Measurements from ENCODE around the gene PPARD.
"Not testable (repeated sequence)": the region's sequence is repeated elsewhere in the genome, so short reads cannot be mapped to it uniquely, and the experiment has no call there.

PPARD gene

GRCh38 chr6:35429463-35429862 lies 87.1 kb downstream of the PPARD start:
- H2BK12ac ChIP-seq (ENCODE audit: low read length in 2 of 2): no peak overlapping the region
- no peak overlapping the region for H3K4ac ChIP-seq (ENCODE audit: low read depth in 1 of 2, low read length in 2 of 2)
- H3K9ac ChIP-seq (ENCODE audit: low read length): no peak overlapping the region
- H2BK5ac ChIP-seq (ENCODE audit: low read depth, low read length, poor library complexity, severe bottlenecking): no peak overlapping the region
- H3K4me3 ChIP-seq (ENCODE audit: insufficient read depth in 1 of 2, low read depth in 1 of 2, low read length in 2 of 2): peak overlapping the region in 1 of 2 experiments; percentile 24
- DNase-seq: no peak
- H4K8ac ChIP-seq (ENCODE audit: low read length): no peak overlapping the region
- no peak overlapping the region for H4K91ac ChIP-seq (ENCODE audit: low read length)
- H3K18ac ChIP-seq (ENCODE audit: low read depth in 1 of 2, low read length in 2 of 2): no peak overlapping the region
- H3K27me3 ChIP-seq (ENCODE audit: control insufficient read depth in 1 of 2, insufficient read depth in 1 of 2, low read length in 2 of 2): no peaks in the 10 kb centered on the region
- H3K27ac ChIP-seq (ENCODE audit: low read length, poor library complexity, severe bottlenecking): no peak overlapping the region
- no peak overlapping the region for H2AK5ac ChIP-seq (ENCODE audit: low read length, severe bottlenecking)
- no peak overlapping the region for H3K14ac ChIP-seq (ENCODE audit: low read length in 2 of 2)
- no peak overlapping the region for H3K23ac ChIP-seq (ENCODE audit: low read length in 2 of 2)
- H3K4me1 ChIP-seq (ENCODE audit: control insufficient read depth, insufficient read depth, low read depth, low read length): peaks cover 35% of the 10 kb centered on the region
- no peak overlapping the region for H2BK120ac ChIP-seq (ENCODE audit: low read depth, low read length)
- H2BK15ac ChIP-seq (ENCODE audit: low read depth, poor library complexity, severe bottlenecking): no peak overlapping the region
- H3K9me3 ChIP-seq (ENCODE audit: control insufficient read depth, low read length): peaks cover 15% of the 10 kb centered on the region
- H3K36me3 ChIP-seq (ENCODE audit: control insufficient read depth in 1 of 2, insufficient read depth in 2 of 2, low read depth in 1 of 2, low read length in 2 of 2): peaks cover 20 to 32% of the 10 kb centered on the region in 2 experiments
- no peak overlapping the region for H3K4me2 ChIP-seq (ENCODE audit: low read length, poor library complexity, severe bottlenecking)
- no peak overlapping the region for H2AFZ ChIP-seq (ENCODE audit: low read depth, low read length)
- 96% methylated on average over 2 of the region's 2 CpGs for WGBS
- H3K79me1 ChIP-seq (replicated peaks; ENCODE audit: low read length, poor library complexity, severe bottlenecking): no peaks in the 10 kb centered on the region

GRCh38 chr6:35432291-35432690 lies 89.9 kb downstream of the PPARD start:
- Histone ChIP-seq H2AK5ac (ENCODE audit: low read length, severe bottlenecking) (no peak overlapping the region), H3K27ac (ENCODE audit: low read length, poor library complexity, severe bottlenecking) (no peak overlapping the region), H2BK12ac (ENCODE audit: low read length in 2 of 2) (no peak overlapping the region), H2AFZ (ENCODE audit: low read depth, low read length) (no peak overlapping the region), H4K91ac (ENCODE audit: low read length) (no peak overlapping the region), H2BK15ac (ENCODE audit: low read depth, poor library complexity, severe bottlenecking) (no peak overlapping the region), H3K14ac (ENCODE audit: low read length in 2 of 2) (no peak overlapping the region), H3K79me1 (replicated peaks; ENCODE audit: low read length, poor library complexity, severe bottlenecking) (no peaks in the 10 kb centered on the region), H3K18ac (ENCODE audit: low read depth in 1 of 2, low read length in 2 of 2) (no peak overlapping the region), H2BK120ac (ENCODE audit: low read depth, low read length) (no peak overlapping the region), H3K4me3 (ENCODE audit: insufficient read depth in 1 of 2, low read depth in 1 of 2, low read length in 2 of 2) (no peak overlapping the region), H3K9ac (ENCODE audit: low read length) (no peak overlapping the region), H3K4me2 (ENCODE audit: low read length, poor library complexity, severe bottlenecking) (no peak overlapping the region), H4K8ac (ENCODE audit: low read length) (no peak overlapping the region), H3K4me1 (ENCODE audit: control insufficient read depth, insufficient read depth, low read depth, low read length) (peaks cover 14% of the 10 kb centered on the region), H3K9me3 (ENCODE audit: control insufficient read depth, low read length) (peaks cover 15% of the 10 kb centered on the region), H2BK5ac (ENCODE audit: low read depth, low read length, poor library complexity, severe bottlenecking) (no peak overlapping the region), H3K36me3 (ENCODE audit: control insufficient read depth in 1 of 2, insufficient read depth in 2 of 2, low read depth in 1 of 2, low read length in 2 of 2) (peaks cover 4 to 9% of the 10 kb centered on the region in 2 experiments), H3K27me3 (ENCODE audit: control insufficient read depth in 1 of 2, insufficient read depth in 1 of 2, low read length in 2 of 2) (no peaks in the 10 kb centered on the region), H3K4ac (ENCODE audit: low read depth in 1 of 2, low read length in 2 of 2) (no peak overlapping the region), H3K23ac (ENCODE audit: low read length in 2 of 2) (no peak overlapping the region)
- no peak for DNase-seq
- WGBS: 91% methylated on average over 4 of the region's 4 CpGs

- Histone ChIP-seq H3K9me3 (ENCODE audit: control insufficient read depth, low read length) (peaks cover 15% of the 10 kb centered on the region), H3K4me1 (ENCODE audit: control insufficient read depth, insufficient read depth, low read depth, low read length) (peaks cover 10% of the 10 kb centered on the region)
- 96% methylated on average over 2 of the region's 3 CpGs for WGBS
- H3K23ac ChIP-seq (ENCODE audit: low read length in 2 of 2); H3K4ac ChIP-seq (ENCODE audit: low read depth in 1 of 2, low read length in 2 of 2); H3K9ac ChIP-seq (ENCODE audit: low read length); H2AK5ac ChIP-seq (ENCODE audit: low read length, severe bottlenecking); H3K27me3 ChIP-seq (ENCODE audit: control insufficient read depth in 1 of 2, insufficient read depth in 1 of 2, low read length in 2 of 2); H3K36me3 ChIP-seq (ENCODE audit: control insufficient read depth in 1 of 2, insufficient read depth in 2 of 2, low read depth in 1 of 2, low read length in 2 of 2); DNase-seq; H3K27ac ChIP-seq (ENCODE audit: low read length, poor library complexity, severe bottlenecking); H2BK5ac ChIP-seq (ENCODE audit: low read depth, low read length, poor library complexity, severe bottlenecking); H2AFZ ChIP-seq (ENCODE audit: low read depth, low read length); H2BK12ac ChIP-seq (ENCODE audit: low read length in 2 of 2); H2BK120ac ChIP-seq (ENCODE audit: low read depth, low read length); H4K8ac ChIP-seq (ENCODE audit: low read length); H3K14ac ChIP-seq (ENCODE audit: low read length in 2 of 2); H3K79me1 ChIP-seq (replicated peaks; ENCODE audit: low read length, poor library complexity, severe bottlenecking); H2BK15ac ChIP-seq (ENCODE audit: low read depth, poor library complexity, severe bottlenecking); H4K91ac ChIP-seq (ENCODE audit: low read length); H3K4me2 ChIP-seq (ENCODE audit: low read length, poor library complexity, severe bottlenecking); H3K18ac ChIP-seq (ENCODE audit: low read depth in 1 of 2, low read length in 2 of 2); H3K4me3 ChIP-seq (ENCODE audit: insufficient read depth in 1 of 2, low read depth in 1 of 2, low read length in 2 of 2): not testable (repeated sequence)
Observed at GRCh38 chr6:35432702-35433101, 90.3 kb downstream of the PPARD start.

- no peak overlapping the region for H2BK12ac ChIP-seq (ENCODE audit: low read length in 2 of 2)
- no peak overlapping the region for H3K4me2 ChIP-seq (ENCODE audit: low read length, poor library complexity, severe bottlenecking)
- no peaks in the 10 kb centered on the region for H3K36me3 ChIP-seq (ENCODE audit: control insufficient read depth in 1 of 2, insufficient read depth in 2 of 2, low read depth in 1 of 2, low read length in 2 of 2)
- H3K9me3 ChIP-seq (ENCODE audit: control insufficient read depth, low read length): no peaks in the 10 kb centered on the region
- no peaks in the 10 kb centered on the region for H3K79me1 ChIP-seq (replicated peaks; ENCODE audit: low read length, poor library complexity, severe bottlenecking)
- H3K4ac ChIP-seq (ENCODE audit: low read depth in 1 of 2, low read length in 2 of 2): no peak overlapping the region
- H4K8ac ChIP-seq (ENCODE audit: low read length): no peak overlapping the region
- no peak overlapping the region for H3K14ac ChIP-seq (ENCODE audit: low read length in 2 of 2)
- H3K4me3 ChIP-seq (ENCODE audit: insufficient read depth in 1 of 2, low read depth in 1 of 2, low read length in 2 of 2): no peak overlapping the region
- H4K91ac ChIP-seq (ENCODE audit: low read length): no peak overlapping the region
- no peak overlapping the region for H3K23ac ChIP-seq (ENCODE audit: low read length in 2 of 2)
- no peak overlapping the region for H3K18ac ChIP-seq (ENCODE audit: low read depth in 1 of 2, low read length in 2 of 2)
- H3K27me3 ChIP-seq (ENCODE audit: control insufficient read depth in 1 of 2, insufficient read depth in 1 of 2, low read length in 2 of 2): no peaks in the 10 kb centered on the region
- no peak overlapping the region for H3K27ac ChIP-seq (ENCODE audit: low read length, poor library complexity, severe bottlenecking)
- no peak overlapping the region for H2BK5ac ChIP-seq (ENCODE audit: low read depth, low read length, poor library complexity, severe bottlenecking)
- H2AFZ ChIP-seq (ENCODE audit: low read depth, low read length): no peak overlapping the region
- no peak for DNase-seq
- H2BK15ac ChIP-seq (ENCODE audit: low read depth, poor library complexity, severe bottlenecking): no peak overlapping the region
- H3K4me1 ChIP-seq (ENCODE audit: control insufficient read depth, insufficient read depth, low read depth, low read length): peaks cover 1% of the 10 kb centered on the region
- H2AK5ac ChIP-seq (ENCODE audit: low read length, severe bottlenecking): no peak overlapping the region
- H3K9ac ChIP-seq (ENCODE audit: low read length): no peak overlapping the region
- H2BK120ac ChIP-seq (ENCODE audit: low read depth, low read length): no peak overlapping the region
- WGBS: 91% methylated on average over 16 of the region's 16 CpGs
Observed at GRCh38 chr6:35435074-35435837, 92.9 kb downstream of the PPARD start.
